Adipocyte (in vitro differentiated cells): ENCODE measurements around the gene PRRC1.

Experiments used
- DNase-seq: peaks from one replicate; pipeline ENCODE4 v3.0.0-alpha.2; 2015; ENCODE audit warnings: low read depth
- H3K27me3 ChIP-seq: replicated peaks from 2 replicates; pipeline ENCODE4 v1.7.0; 2013; ENCODE audit warnings: mild to moderate bottlenecking, low read length, moderate library complexity; ENCODE audit not compliant: control insufficient read depth, insufficient read depth
- H3K36me3 ChIP-seq: 2 replicates; pipeline ENCODE4 v1.7.0; 2013; ENCODE audit warnings: low read length, mild to moderate bottlenecking, moderate library complexity; ENCODE audit not compliant: control insufficient read depth, insufficient read depth, severe bottlenecking
- H3K4me1 ChIP-seq: 2 replicates; pipeline ENCODE4 v1.7.0; 2013; ENCODE audit warnings: mild to moderate bottlenecking, low read length, moderate library complexity; ENCODE audit not compliant: control insufficient read depth, insufficient read depth
- H3K4me3 ChIP-seq: 2 replicates; pipeline ENCODE4 v1.7.0; 2013; ENCODE audit warnings: mild to moderate bottlenecking, low read length, moderate library complexity
- H3K9ac ChIP-seq: 2 replicates; pipeline ENCODE4 v1.7.0; 2013; ENCODE audit warnings: mild to moderate bottlenecking, low read length, moderate library complexity
- H3K9me3 ChIP-seq: 2 replicates; pipeline ENCODE4 v1.7.0; 2013; ENCODE audit warnings: mild to moderate bottlenecking, low read length, moderate library complexity; ENCODE audit not compliant: control insufficient read depth

PRRC1 gene

DNA sequence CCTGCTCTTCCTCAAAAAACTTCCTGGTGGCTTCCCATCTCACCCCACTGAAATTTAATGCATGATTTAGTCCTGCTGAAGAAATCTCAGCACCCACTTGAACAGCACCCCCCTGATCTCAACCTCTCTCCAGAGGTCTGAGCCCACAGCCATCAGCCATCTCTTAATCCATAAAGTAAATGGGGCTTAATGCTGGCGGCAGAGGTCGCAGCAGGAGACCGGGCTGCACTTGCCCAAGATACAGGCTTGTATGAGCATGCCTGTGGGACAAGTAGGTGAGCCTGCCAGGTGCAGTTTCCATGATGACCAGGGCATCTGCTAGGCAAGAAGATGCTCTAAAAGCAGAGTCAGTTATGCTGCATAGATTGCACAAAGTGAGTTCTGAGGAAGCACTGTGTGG, 79.1 kb downstream of the PRRC1 start:
- Histone ChIP-seq H3K4me1 (no peaks in the 10 kb centered on the region), H3K9ac (no peak overlapping the region), H3K4me3 (no peak overlapping the region), H3K9me3 (no peaks in the 10 kb centered on the region), H3K27me3 (peaks cover 4% of the 10 kb centered on the region), H3K36me3 (no peaks in the 10 kb centered on the region)
- no peak for DNase-seq

DNA sequence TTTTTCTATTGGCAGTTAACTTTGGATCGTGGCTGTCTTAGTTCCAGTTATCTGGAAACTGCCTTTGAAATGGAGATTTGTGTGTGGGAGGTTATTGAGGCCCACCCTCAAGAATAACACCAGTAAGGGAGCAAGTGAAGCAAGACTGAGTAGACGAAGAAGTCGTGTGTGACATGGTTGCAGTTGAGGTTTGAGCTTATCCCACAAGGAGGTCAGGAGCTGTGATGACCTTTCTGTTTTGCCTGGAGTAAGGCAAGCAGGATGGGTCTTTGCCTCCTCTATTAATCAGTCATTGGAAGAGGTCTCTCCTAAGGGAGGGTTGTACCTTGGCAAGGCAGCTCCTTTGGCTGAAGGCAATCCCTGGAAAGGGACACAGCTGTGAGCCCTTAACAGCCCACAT, 81.9 kb downstream of the PRRC1 start:
- no peak overlapping the region for H3K9ac ChIP-seq
- no peaks in the 10 kb centered on the region for H3K4me1 ChIP-seq
- no peak overlapping the region for H3K4me3 ChIP-seq
- no peaks in the 10 kb centered on the region for H3K9me3 ChIP-seq
- DNase-seq = no peak
- H3K27me3 ChIP-seq = peaks cover 11% of the 10 kb centered on the region
- no peaks in the 10 kb centered on the region for H3K36me3 ChIP-seq

DNA sequence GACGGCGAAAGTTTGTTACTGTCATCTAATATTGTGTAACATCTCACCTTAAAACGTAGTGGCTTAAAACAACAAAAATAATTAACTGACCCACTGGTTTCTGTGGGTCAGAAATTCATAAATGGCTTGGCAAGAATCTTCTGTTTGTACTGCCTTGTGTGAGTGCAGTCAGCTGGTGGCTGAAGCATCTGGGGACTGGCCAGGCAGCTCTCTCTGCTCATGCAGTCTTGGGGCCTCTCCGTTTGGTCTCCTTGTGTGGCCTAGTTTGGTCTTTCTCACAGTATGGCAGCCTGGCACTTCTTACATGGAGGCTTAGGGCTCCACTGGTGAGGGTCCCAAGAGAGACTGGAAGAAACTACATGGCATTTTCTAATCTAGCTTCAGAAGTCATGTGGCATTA, 82.4 kb downstream of the PRRC1 start:
- Histone ChIP-seq H3K9me3 (no peaks in the 10 kb centered on the region), H3K4me3 (no peak overlapping the region), H3K36me3 (no peaks in the 10 kb centered on the region), H3K4me1 (no peaks in the 10 kb centered on the region), H3K9ac (no peak overlapping the region), H3K27me3 (peaks cover 11% of the 10 kb centered on the region)
- no peak for DNase-seq

DNA sequence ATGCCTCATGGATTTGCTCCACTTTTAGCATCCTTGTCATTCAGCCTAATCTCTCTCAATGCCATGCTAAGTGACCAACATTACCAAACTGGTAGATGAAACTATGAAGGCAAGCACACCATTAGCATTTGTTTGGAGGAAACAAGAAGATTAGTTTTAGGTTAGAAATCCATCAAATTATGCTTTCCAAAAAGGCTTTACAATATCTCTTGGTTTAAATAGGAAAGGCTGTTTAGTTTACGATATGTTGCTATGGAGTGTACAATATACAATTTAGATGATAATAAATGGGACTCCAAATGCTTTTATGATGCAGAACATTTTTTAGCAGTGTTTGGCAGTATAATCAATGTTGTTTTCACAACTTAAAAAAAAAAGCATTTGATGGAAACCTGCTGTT, 83.7 kb downstream of the PRRC1 start:
- Histone ChIP-seq H3K27me3 (peaks cover 9% of the 10 kb centered on the region), H3K9ac (no peak overlapping the region), H3K36me3 (no peaks in the 10 kb centered on the region), H3K4me3 (no peak overlapping the region), H3K9me3 (no peaks in the 10 kb centered on the region), H3K4me1 (no peaks in the 10 kb centered on the region)
- no peak for DNase-seq

DNA sequence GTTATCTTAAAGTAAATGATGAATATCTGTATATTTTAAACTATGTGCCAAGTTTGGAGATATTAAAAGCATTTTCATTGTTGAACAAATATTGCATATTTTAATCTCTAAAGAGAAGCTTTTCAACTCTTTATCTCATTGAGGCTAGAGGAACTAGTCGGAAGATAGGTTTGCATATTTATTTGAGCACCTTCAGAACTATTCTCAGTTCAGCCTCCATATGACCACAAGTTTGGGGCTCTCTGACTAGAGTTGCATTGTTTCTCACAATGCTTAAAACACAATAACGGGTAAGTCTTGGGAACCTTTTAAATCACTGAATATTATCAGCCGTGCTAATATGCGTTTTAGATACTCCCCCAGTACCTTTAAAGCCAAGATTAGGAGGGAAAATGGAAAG, 84.2 kb downstream of the PRRC1 start:
- Histone ChIP-seq H3K27me3 (peaks cover 7% of the 10 kb centered on the region), H3K4me1 (no peaks in the 10 kb centered on the region), H3K36me3 (no peaks in the 10 kb centered on the region), H3K4me3 (no peak overlapping the region), H3K9me3 (no peaks in the 10 kb centered on the region), H3K9ac (no peak overlapping the region)
- DNase-seq = no peak

DNA sequence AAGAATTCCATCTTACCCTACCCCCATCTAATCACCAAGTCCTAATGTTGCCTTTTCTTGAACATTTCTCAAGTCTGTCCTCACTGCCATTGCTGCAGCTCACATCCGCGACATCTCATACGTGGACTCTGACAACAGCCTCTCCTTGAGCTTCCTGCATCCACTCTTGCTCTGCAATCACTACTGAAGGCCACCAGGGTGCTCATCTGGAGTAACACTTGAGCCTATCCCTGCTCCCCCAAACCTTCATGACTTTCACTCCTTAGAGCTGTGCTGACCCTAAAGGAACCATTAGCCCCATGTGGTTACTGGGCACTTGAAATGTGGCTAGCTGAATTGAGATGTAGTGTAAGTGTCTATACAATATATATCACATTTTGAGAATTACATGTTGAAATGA, 85.0 kb downstream of the PRRC1 start:
- Histone ChIP-seq H3K27me3 (peaks cover 7% of the 10 kb centered on the region), H3K4me1 (no peaks in the 10 kb centered on the region), H3K9ac (no peak overlapping the region), H3K4me3 (no peak overlapping the region), H3K36me3 (no peaks in the 10 kb centered on the region), H3K9me3 (no peaks in the 10 kb centered on the region)
- DNase-seq = no peak

DNA sequence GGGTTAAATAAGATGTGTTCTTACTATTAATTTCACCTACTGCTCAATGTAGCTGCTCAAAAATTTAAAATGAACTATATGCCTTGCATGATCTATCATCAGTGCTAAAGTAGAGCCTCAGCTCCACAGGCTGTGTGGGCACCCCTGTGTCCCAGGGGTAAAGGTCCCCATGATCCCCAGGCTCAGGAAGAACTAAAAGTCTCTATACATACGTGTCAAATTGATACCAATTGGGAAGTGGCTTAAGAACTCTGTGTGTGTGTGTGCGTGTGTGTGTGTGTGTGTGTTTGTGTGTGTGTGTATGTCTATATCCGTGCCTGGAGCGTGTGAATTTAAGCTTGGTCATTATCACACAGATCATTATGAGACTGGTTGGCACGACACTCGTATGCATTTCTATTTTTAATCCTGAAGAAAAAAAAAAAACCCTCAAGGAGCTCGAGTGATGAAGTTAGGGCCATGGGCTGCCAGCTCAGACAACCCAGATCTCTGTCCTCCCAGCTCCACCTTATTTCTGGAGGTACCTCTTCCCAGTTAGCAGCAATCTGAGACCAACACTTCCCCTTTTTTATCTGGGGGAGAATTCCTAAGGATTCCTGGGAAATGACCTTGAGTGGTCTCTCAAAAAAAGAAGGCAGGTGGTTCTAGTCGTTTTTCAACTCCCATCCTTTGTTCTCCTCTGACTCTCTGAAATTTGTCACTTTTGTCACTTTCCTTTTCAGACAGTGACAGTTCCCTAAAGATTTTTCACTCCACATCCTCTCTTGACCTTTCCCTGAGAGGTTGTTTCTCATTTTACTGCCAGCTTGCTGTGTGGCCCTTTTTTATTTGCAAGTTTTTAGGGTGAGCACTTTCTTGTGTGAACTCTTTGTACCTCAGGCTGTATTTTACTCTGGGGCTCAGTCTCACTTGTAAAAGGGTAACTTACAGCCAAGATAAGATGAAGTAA, 85.7 kb downstream of the PRRC1 start:
- no peak for DNase-seq
- H3K4me3 ChIP-seq = no peak overlapping the region
- H3K36me3 ChIP-seq = no peaks in the 10 kb centered on the region
- no peaks in the 10 kb centered on the region for H3K9me3 ChIP-seq
- H3K4me1 ChIP-seq = no peaks in the 10 kb centered on the region
- H3K27me3 ChIP-seq = peaks cover 7% of the 10 kb centered on the region
- no peak overlapping the region for H3K9ac ChIP-seq
